Gastroesophageal sphincter (tissue), 3 donors: ENCODE results near the gene HTD2.

Experiments
- EP300 ChIP-seq: sonication (generic); formaldehyde crosslinking; IDR thresholded peaks from one replicate; pipeline ENCODE4 v1.6.1; 2017; ENCODE audit warnings: antibody characterized with exemption, mild to moderate bottlenecking
- POLR2A ChIP-seq, 2 donors: fragments of 450-650 bp; IDR thresholded peaks; one replicate each; pipeline ENCODE4 v1.6.1; 2017; ENCODE audit warnings: antibody characterized with exemption in 2 of 2, mild to moderate bottlenecking in 2 of 2, moderate library complexity in 1 of 2
- POLR2AphosphoS5 ChIP-seq: sonication (generic); formaldehyde crosslinking; IDR thresholded peaks from one replicate; pipeline ENCODE4 v1.6.1; 2017; ENCODE audit warnings: antibody characterized with exemption
- TF ChIP-seq, protein P1 (sequence below), 4 experiments: fragments of 200-600 bp in 2 of 4; fragments of 450-650 bp in 2 of 4; sonication (generic) in 1 of 4; IDR thresholded peaks; one replicate each; pipeline ENCODE4 v1.5.1; 2017 to 2019; ENCODE audit warnings: antibody characterized with exemption in 4 of 4, mild to moderate bottlenecking in 2 of 4, moderate library complexity in 2 of 4

DNA sequence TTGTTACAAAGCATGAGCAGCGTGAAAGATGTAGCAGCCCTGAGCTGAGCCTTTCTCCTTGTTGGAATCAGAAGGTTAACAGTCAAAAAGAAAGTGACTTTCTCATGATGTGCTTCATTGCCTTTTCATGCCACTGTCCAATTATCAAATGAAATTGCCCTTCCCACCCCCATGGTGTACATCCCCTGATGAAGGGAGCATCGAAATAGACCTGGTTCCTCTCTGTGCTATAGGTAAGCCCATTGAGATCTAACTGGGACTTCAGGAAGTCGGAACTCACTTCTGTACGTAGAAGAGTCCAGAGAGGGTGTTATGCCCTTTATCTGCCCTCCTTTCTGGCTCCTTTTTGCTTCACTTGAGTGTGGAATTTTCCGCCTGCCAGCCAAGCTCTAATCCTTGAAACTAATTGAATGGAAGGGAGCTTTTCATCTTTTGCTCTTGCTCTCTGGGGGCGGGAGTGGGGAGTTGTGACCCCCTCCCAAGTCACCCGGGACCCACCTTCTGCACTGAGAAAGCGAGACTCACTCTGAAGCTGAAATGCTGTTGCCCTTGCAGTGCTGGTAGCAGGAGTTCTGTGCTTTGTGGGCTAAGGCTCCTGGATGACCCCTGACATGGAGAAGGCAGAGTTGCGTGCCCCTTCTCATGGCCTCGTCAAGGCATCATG lies 47.8 kb upstream of the HTD2 start:
- TF ChIP-seq, protein P1, sequence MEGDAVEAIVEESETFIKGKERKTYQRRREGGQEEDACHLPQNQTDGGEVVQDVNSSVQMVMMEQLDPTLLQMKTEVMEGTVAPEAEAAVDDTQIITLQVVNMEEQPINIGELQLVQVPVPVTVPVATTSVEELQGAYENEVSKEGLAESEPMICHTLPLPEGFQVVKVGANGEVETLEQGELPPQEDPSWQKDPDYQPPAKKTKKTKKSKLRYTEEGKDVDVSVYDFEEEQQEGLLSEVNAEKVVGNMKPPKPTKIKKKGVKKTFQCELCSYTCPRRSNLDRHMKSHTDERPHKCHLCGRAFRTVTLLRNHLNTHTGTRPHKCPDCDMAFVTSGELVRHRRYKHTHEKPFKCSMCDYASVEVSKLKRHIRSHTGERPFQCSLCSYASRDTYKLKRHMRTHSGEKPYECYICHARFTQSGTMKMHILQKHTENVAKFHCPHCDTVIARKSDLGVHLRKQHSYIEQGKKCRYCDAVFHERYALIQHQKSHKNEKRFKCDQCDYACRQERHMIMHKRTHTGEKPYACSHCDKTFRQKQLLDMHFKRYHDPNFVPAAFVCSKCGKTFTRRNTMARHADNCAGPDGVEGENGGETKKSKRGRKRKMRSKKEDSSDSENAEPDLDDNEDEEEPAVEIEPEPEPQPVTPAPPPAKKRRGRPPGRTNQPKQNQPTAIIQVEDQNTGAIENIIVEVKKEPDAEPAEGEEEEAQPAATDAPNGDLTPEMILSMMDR (IDR thresholded peaks at IDR 0.05), result no peak
- TF ChIP-seq EP300 (no peak), POLR2A (IDR thresholded peaks at IDR 0.05) (no peak), POLR2AphosphoS5 (no peak)
